Measurements from ENCODE around the gene ROGDI.

ROGDI gene

DNA sequence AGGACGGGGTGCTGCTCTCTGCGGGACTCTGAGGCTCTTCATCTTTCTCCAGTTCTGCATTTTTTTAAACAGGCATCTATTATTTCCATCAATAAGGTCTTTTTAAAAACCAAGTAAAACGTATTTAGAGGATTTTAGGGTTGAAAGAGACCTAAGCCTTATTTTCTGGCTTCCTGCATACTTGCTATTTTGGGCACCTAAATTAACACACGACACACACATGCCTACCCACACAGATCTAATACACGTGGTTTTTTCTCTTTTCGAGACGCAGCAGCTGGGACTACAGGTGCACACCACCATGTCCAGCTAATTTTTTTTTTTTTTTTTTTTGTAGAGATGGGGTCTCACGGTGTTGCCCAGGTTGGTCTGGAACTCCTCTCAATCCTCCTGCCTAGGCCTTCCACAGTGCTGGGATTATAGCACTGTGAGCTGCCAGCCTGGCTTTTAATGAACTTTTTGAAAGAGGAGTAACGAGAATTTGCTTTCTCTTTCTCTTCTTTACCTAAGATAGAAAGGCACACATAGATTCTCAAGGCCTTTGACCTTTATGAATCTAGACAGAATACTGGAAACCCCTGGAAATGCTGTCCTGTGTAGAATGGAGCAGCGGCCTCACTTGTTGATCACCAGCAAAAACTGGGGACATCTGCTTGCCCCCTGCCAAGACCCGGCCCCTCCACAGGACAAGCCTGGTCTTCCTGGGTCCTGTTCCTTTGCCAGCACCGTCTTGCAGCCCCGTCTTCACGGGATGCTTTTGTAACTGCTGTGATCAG, 54.3 kb downstream of the ROGDI start:
- CTCF ChIA-PET: no interaction called here
- POLR2A ChIA-PET: no interaction called here
- TF ChIP-seq L3MBTL2 (conservative IDR thresholded peaks at IDR 0.05) (no peak), NFRKB (IDR thresholded peaks at IDR 0.05) (no peak), ELF4 (IDR thresholded peaks at IDR 0.05) (no peak), FOXA1 (IDR thresholded peaks at IDR 0.05) (no peak), ZNF384 (IDR thresholded peaks at IDR 0.05) (no peak), ARNT (IDR thresholded peaks at IDR 0.05) (no peak)
- DNase-seq (ENCODE audit: extremely low spot score): no peak

DNA sequence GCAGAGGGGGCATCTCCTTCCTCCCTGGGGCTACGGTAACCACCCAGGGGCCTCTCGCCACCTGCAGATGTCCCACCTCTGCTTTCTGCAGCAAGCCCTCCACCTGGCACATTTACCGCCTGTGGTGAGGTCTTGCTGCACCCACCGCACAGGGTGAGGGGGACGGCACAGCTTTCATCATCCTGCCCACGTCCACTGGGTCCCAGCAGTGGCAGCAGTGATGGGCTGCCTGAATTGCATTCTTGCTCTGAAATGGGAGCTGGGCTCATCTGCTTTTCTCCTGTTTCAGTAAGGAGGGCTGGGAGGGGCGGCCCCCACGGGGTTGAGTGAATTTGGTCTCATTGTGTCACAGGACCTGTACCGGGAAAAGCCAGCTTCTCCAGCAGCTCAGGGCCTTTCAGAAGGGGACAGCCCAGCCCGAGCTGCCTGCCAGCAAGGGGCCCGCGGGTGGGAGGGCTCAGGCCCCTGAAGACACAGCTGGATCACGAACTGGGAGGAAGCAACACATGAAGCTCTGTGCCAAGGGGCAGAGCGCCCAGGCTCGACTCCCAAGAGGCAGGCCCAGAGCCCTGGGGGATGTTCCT, 55.4 kb downstream of the ROGDI start:
- TF ChIP-seq CTBP1 (IDR thresholded peaks at IDR 0.05; ENCODE audit: borderline replicate concordance) (no peak), SP1 (IDR thresholded peaks at IDR 0.05) (no peak), FOXM1 (IDR thresholded peaks at IDR 0.05; ENCODE audit: borderline replicate concordance) (no peak), LEF1 (IDR thresholded peaks at IDR 0.05; ENCODE audit: borderline replicate concordance) (no peak), NFRKB (IDR thresholded peaks at IDR 0.05) (no peak), L3MBTL2 (conservative IDR thresholded peaks at IDR 0.05) (no peak), SUZ12 (IDR thresholded peaks at IDR 0.05) (no peak), FOXA1 (IDR thresholded peaks at IDR 0.05) (no peak), TARDBP (IDR thresholded peaks at IDR 0.05) (no peak)
- TF ChIP-seq, protein P1, sequence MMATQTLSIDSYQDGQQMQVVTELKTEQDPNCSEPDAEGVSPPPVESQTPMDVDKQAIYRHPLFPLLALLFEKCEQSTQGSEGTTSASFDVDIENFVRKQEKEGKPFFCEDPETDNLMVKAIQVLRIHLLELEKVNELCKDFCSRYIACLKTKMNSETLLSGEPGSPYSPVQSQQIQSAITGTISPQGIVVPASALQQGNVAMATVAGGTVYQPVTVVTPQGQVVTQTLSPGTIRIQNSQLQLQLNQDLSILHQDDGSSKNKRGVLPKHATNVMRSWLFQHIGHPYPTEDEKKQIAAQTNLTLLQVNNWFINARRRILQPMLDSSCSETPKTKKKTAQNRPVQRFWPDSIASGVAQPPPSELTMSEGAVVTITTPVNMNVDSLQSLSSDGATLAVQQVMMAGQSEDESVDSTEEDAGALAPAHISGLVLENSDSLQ (IDR thresholded peaks at IDR 0.05): no peak
- ChIA-PET POLR2A (interaction anchor here (1.1 kb wide), 1 partner anchor 12 kb away, joined by 3 read pairs; no protein-coding TSS in a partner anchor), CTCF (interaction anchor here (1.0 kb wide), 1 partner anchor 211 kb away, joined by 3 read pairs; the partner anchor contains the start of gene SEC14L5)
- DNase-seq (ENCODE audit: extremely low spot score): no peak
